Upper lobe of left lung (tissue), 6 donors: ENCODE results near the gene ODF2L. TPM values are rescaled to one million over a fixed set of nuclear protein-coding genes. Genes with fewer than 3 reads are reported as not detected.
A peak's percentile ranks its signal among the peaks of the same experiment; 100 is the strongest.

Source experiments
- ATAC-seq, 2 donors: fragments of 200-7000 bp; cut with Tn5 transposase; one replicate each; pipeline ENCODE4 v1.9.1; 2022; ENCODE audit warnings: mild to moderate bottlenecking in 2 of 2, moderate library complexity in 2 of 2; ENCODE audit not compliant: low FRiP score in 2 of 2
- DNase-seq, 2 donors: peaks; one replicate each; pipeline ENCODE4 v3.0.0-alpha.2; 2019 to 2020
- H3K27ac ChIP-seq, 4 donors: fragments of 200-600 bp; sonication (generic); one replicate each; pipeline ENCODE4 v1.5.1; 2016 to 2019
- H3K27me3 ChIP-seq, 4 donors: fragments of 200-600 bp; sonication (generic); one replicate each; pipeline ENCODE4 v1.5.1; 2017 to 2019
- H3K36me3 ChIP-seq, 4 donors: fragments of 200-600 bp; sonication (generic); one replicate each; pipeline ENCODE4 v1.5.1; 2016 to 2019
- H3K4me1 ChIP-seq, 4 donors: fragments of 200-600 bp; sonication (generic); one replicate each; pipeline ENCODE4 v1.5.1; 2018 to 2019
- H3K4me3 ChIP-seq, 4 donors: fragments of 200-600 bp; sonication (generic); one replicate each; pipeline ENCODE4 v1.5.1; 2017 to 2019; ENCODE audit warnings: mild to moderate bottlenecking in 2 of 4, moderate library complexity in 1 of 4
- H3K9me3 ChIP-seq, 4 donors: fragments of 200-600 bp; sonication (generic); one replicate each; pipeline ENCODE4 v1.5.1; 2018 to 2019
- EP300 ChIP-seq, 4 donors: sonication (generic); formaldehyde crosslinking; IDR thresholded peaks; one replicate each; pipeline ENCODE4 v1.5.1; 2017; ENCODE audit warnings: antibody characterized with exemption in 4 of 4, control low read depth in 2 of 4
- POLR2A ChIP-seq, 4 donors: fragments of 450-650 bp; IDR thresholded peaks; one replicate each; pipeline ENCODE4 v1.5.1; 2016 to 2017; ENCODE audit warnings: antibody characterized with exemption in 4 of 4, mild to moderate bottlenecking in 2 of 4
- POLR2AphosphoS5 ChIP-seq, 2 donors: sonication (generic); formaldehyde crosslinking; IDR thresholded peaks; one replicate each; pipeline ENCODE4 v1.5.1; 2017; ENCODE audit warnings: antibody characterized with exemption in 2 of 2
- WGBS, 2 donors: methylation state at CpG; one replicate each; pipeline ENCODE4 v1.1.5; 2017 to 2018; 5-methylcytosine and 5-hydroxymethylcytosine counted together
- total RNA-seq, 6 donors: library from RNA; depleted of rRNA in 4 of 6; stranded (reverse); fragments of >200 nt in 4 of 6; gene quantifications; one replicate each; pipeline versions ENCODE4 v1.1.0 to v1.2.1, GENCODE V29; 2016 to 2021
- TF ChIP-seq, protein P1 (sequence below), 6 experiments: fragments of 450-650 bp in 4 of 6; fragments of 200-600 bp in 2 of 6; sonication (generic) in 2 of 6; IDR thresholded peaks; one replicate each; pipeline ENCODE4 v1.5.1; 2016 to 2019; ENCODE audit warnings: antibody characterized with exemption in 6 of 6
- donor health status: DM: no; HTN: no; CAD: no; lungs with moderate emphysema.
- donor health status: DM: no; HTN: yes; CAD: no; lungs with severe emphysema.

Gene ODF2L
- total RNA-seq, 6 donors from 2014 or later = 22.2 to 179 (median 34.0) TPM

DNA sequence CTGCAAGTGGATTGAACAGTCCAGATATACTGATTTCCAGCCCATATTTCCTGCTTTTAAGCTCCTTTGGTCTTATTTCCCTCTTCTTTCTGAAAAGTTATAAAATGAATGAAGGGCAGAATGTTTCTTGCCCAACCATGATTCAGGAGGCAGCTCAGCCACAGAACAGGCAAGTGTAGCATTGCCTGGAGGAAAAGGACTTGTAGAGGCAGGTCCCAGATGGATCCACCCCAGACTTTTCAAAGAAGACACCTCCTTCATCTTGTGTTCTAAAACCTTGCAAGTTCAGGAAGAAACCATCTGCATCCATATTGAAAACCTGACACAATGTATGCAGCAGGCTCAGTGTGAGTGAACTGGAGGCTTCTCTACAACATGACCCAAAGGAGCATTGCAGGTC is 27.8 kb upstream of the ODF2L start, which contains the start of gene CLCA2:
Gene CLCA2, plus strand, starts transcription at position 299 of the 400 bp plus-strand sequence. Its CDS starts 77 bp downstream, at position 376.
- Histone ChIP-seq H3K27ac (no peak within 1 kb of the TSS), H3K4me1 (peaks cover 0 to 1% (median under 1%) of the 10 kb centered on the region in 4 donors), H3K9me3 (no peaks in the 10 kb centered on the region), H3K36me3 (no peaks in the 10 kb centered on the region), H3K27me3 (no peaks in the 10 kb centered on the region), H3K4me3 (no peak within 1 kb of the TSS)
- DNase-seq (no peak), ATAC-seq (no peak)
- TF ChIP-seq POLR2A (IDR thresholded peaks at IDR 0.05) (no peak), POLR2AphosphoS5 (IDR thresholded peaks at IDR 0.05) (no peak), EP300 (IDR thresholded peaks at IDR 0.05) (no peak)
- TF ChIP-seq, protein P1, sequence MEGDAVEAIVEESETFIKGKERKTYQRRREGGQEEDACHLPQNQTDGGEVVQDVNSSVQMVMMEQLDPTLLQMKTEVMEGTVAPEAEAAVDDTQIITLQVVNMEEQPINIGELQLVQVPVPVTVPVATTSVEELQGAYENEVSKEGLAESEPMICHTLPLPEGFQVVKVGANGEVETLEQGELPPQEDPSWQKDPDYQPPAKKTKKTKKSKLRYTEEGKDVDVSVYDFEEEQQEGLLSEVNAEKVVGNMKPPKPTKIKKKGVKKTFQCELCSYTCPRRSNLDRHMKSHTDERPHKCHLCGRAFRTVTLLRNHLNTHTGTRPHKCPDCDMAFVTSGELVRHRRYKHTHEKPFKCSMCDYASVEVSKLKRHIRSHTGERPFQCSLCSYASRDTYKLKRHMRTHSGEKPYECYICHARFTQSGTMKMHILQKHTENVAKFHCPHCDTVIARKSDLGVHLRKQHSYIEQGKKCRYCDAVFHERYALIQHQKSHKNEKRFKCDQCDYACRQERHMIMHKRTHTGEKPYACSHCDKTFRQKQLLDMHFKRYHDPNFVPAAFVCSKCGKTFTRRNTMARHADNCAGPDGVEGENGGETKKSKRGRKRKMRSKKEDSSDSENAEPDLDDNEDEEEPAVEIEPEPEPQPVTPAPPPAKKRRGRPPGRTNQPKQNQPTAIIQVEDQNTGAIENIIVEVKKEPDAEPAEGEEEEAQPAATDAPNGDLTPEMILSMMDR (IDR thresholded peaks at IDR 0.05) = no peak

DNA sequence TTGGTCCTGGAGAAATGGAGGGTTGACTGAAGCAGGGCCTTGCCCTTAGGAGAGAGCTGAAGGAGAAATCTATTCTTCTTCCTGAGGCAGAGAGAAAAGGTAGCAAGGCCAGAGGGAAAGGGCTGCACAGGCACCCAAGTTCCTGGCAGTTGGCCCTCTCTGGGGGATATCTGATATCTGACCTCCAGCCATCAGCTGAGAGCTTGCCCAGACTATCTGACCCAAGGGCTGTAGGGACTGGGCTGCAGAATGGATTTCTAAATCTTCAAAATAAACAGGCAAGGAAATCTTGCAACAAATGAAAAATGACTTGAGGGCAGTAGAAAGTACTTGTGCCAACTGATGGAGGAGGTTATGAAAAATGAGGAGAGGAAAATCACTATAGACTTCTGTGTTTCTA is 27.4 kb upstream of the ODF2L start:
- Histone ChIP-seq H3K4me3 (no peak overlapping the region), H3K4me1 (no peaks in the 10 kb centered on the region), H3K9me3 (no peaks in the 10 kb centered on the region), H3K36me3 (no peaks in the 10 kb centered on the region), H3K27ac (no peak overlapping the region), H3K27me3 (no peaks in the 10 kb centered on the region)
- no peak for TF ChIP-seq EP300 (IDR thresholded peaks at IDR 0.05)
- no peak for DNase-seq
- ATAC-seq = no peak

GRCh38 chr1:86421601-86422280 is 25.6 kb upstream of the ODF2L start:
- Histone ChIP-seq H3K36me3 (no peaks in the 10 kb centered on the region), H3K9me3 (no peaks in the 10 kb centered on the region), H3K4me1 (no peaks in the 10 kb centered on the region), H3K4me3 (no peak overlapping the region), H3K27me3 (no peaks in the 10 kb centered on the region), H3K27ac (no peak overlapping the region)
- TF ChIP-seq, protein P1 (IDR thresholded peaks at IDR 0.05) = no peak
- TF ChIP-seq POLR2A (IDR thresholded peaks at IDR 0.05) = no peak
- no peak for TF ChIP-seq EP300 (IDR thresholded peaks at IDR 0.05)
- no peak for TF ChIP-seq POLR2AphosphoS5 (IDR thresholded peaks at IDR 0.05)
- ATAC-seq = peak in 1 of 2 donors; percentile 34
- no peak for DNase-seq
- 70 to 75% methylated on average over 7 of the region's 7 CpGs for WGBS, 2 donors

DNA sequence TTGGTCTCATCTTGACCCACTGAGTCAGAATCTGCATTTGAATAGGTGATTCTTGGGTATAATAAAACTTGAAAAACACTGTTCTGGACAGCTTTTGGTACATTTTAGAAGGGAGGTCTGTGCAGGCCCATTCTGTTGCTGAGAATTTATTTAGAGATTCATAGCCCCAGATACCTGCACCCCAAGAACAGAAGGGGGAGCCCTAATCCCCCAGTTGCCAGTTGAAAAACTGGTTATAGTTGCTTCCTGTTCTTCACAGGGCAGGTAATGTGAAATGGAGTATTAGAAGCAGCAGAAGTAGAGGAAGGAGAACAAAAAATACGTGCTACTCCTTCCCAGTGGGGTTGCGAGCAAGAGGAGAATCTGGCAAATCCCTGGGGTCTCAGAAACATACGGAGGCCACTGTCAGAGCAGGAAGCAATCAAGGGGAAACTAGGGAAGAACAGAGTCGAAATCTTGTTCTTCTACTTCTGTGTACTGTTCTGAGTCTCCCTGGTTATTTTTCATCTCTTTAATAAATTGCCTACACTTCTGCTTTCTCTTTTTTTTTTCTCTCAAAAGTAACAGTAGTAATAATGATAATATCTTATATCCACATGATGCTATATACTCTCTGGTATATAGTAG is 23.3 kb upstream of the ODF2L start:
- Histone ChIP-seq H3K4me3 (no peak overlapping the region), H3K9me3 (no peaks in the 10 kb centered on the region), H3K27ac (no peak overlapping the region), H3K27me3 (no peaks in the 10 kb centered on the region), H3K36me3 (no peaks in the 10 kb centered on the region), H3K4me1 (no peaks in the 10 kb centered on the region)
- ATAC-seq (peak in 1 of 2 donors; percentile 76), DNase-seq (no peak)
- WGBS, 2 donors = 28 to 42% methylated on average over 4 of the region's 4 CpGs
- TF ChIP-seq POLR2AphosphoS5 (IDR thresholded peaks at IDR 0.05) = no peak
- no peak for TF ChIP-seq EP300 (IDR thresholded peaks at IDR 0.05)
- TF ChIP-seq, protein P1 (IDR thresholded peaks at IDR 0.05) = peak in 5 of 6 experiments; percentile 10 to 57 (median 42)

GRCh38 chr1:86416343-86416742 is 20.2 kb upstream of the ODF2L start:
- TF ChIP-seq POLR2A (IDR thresholded peaks at IDR 0.05) = no peak
- TF ChIP-seq, protein P1 (IDR thresholded peaks at IDR 0.05) = no peak
- no peak for TF ChIP-seq EP300 (IDR thresholded peaks at IDR 0.05)
- TF ChIP-seq POLR2AphosphoS5 (IDR thresholded peaks at IDR 0.05) = no peak
- 76 to 79% methylated on average over 6 of the region's 6 CpGs for WGBS, 2 donors
- DNase-seq (no peak), ATAC-seq (no peak)
- Histone ChIP-seq H3K27ac (no peak overlapping the region), H3K4me1 (no peaks in the 10 kb centered on the region), H3K9me3 (no peaks in the 10 kb centered on the region), H3K36me3 (no peaks in the 10 kb centered on the region), H3K4me3 (no peak overlapping the region), H3K27me3 (no peaks in the 10 kb centered on the region)
